GM23338 (cell line): ENCODE results near the gene OS9. TPM values are rescaled to one million over a fixed set of nuclear protein-coding genes. Genes with fewer than 3 reads are reported as not detected.

Source experiments
- CREB1 ChIP-seq: fragments of 250-450 bp; sonication (Bioruptor Pico); IDR thresholded peaks from 2 replicates; pipeline ENCODE4 v1.5.0; 2020; ENCODE audit warnings: low read depth, mild to moderate bottlenecking, moderate library complexity
- ETS1 ChIP-seq: IDR thresholded peaks from 2 replicates; pipeline ENCODE4 v1.6.1; 2016; ENCODE audit warnings: antibody characterized with exemption
- EZH2phosphoT487 ChIP-seq: fragments of 200-600 bp; sonication (generic); IDR thresholded peaks from one replicate; pipeline ENCODE4 v1.8.1; 2018; ENCODE audit warnings: antibody characterized with exemption; ENCODE audit not compliant: unreplicated experiment
- JUNB ChIP-seq: IDR thresholded peaks from one replicate; pipeline ENCODE4 v1.6.1; 2016; ENCODE audit warnings: antibody characterized with exemption; ENCODE audit not compliant: unreplicated experiment
- NANOG ChIP-seq: IDR thresholded peaks from 2 replicates; pipeline ENCODE4 v1.6.1; 2016; ENCODE audit warnings: antibody characterized with exemption, borderline replicate concordance
- REST ChIP-seq: IDR thresholded peaks from one replicate; pipeline ENCODE4 v1.6.1; 2018; ENCODE audit warnings: antibody characterized with exemption; ENCODE audit not compliant: unreplicated experiment
- STAT1 ChIP-seq: IDR thresholded peaks from one replicate; pipeline ENCODE4 v1.6.1; 2016; ENCODE audit warnings: antibody characterized with exemption; ENCODE audit not compliant: unreplicated experiment
- ZNF331 ChIP-seq: fragments of 250-450 bp; sonication (Bioruptor Pico); IDR thresholded peaks from 2 replicates; pipeline ENCODE4 v1.5.0; 2020; ENCODE audit warnings: low read depth, mild to moderate bottlenecking, moderate library complexity
- polyA plus RNA-seq: library from polyadenylated mRNA; unstranded; fragments of >200 nt; fragmentation: Nextera tagmentation; extraction: Ambion mirVana; gene quantifications from 2 replicates; pipeline ENCODE4 v1.2.1, GENCODE V29; 2016
- total RNA-seq: library from RNA; depleted of rRNA; stranded (reverse); fragments of >200 nt; shearing (Covaris generic); gene quantifications from 2 replicates; pipeline ENCODE4 v1.2.3, GENCODE V29; 2014
- TF ChIP-seq, protein P1 (sequence below): fragments of 250-450 bp; sonication (Bioruptor Pico); IDR thresholded peaks from 2 replicates; pipeline ENCODE4 v1.5.0; 2020; ENCODE audit warnings: mild to moderate bottlenecking, moderate library complexity
- TF ChIP-seq, protein P2 (sequence below), 2 experiments: fragments of 200-600 bp in 1 of 2; sonication (generic) in 1 of 2; conservative IDR thresholded peaks; 2 replicates each; pipeline versions ENCODE4 v1.5.1 to v1.6.1; 2016 to 2017; ENCODE audit warnings: antibody characterized with exemption in 2 of 2, low read depth in 2 of 2, mild to moderate bottlenecking in 2 of 2, moderate library complexity in 1 of 2

The OS9 gene
- total and polyA plus RNA-seq, 2 experiments from 2014 or later, result 27.5 to 79.7 TPM

DNA sequence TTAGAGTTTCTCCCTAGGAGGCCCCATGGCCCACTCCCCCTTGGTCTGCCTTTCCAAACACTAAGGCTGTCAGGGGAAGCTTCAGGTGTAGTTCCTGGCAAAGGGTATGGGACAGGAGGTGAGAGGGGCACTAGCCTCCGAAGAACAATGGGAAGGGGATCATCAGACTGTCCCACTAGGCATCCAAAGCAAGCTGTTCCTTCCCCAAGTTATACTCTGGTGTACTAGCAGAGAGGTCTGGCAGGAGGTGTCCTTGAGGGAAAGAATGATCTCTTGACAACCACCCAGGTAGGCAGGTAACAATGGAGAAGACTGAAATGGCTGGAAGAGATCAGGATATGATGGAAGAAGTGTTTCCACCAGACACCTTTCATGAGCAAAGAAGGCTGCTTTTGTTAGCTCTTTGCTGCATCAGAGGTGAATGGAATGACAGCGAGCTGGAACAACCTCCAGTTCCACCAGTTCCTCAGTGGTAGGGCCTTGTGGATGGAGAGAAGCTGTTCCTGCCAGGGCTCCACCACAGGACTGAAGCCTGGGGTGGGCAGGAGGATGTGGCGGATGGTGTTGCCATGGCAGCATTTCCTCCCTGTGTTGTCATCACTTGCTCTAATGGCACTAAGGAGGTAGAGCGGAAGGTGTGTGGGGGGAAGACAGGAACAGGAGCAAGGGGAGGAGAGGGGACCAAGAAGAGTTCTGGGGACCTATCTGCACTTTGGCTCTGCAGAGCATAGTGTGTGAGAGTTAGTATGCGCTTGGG lies 46.9 kb downstream of the OS9 start (continued):
- TF ChIP-seq, protein P1, sequence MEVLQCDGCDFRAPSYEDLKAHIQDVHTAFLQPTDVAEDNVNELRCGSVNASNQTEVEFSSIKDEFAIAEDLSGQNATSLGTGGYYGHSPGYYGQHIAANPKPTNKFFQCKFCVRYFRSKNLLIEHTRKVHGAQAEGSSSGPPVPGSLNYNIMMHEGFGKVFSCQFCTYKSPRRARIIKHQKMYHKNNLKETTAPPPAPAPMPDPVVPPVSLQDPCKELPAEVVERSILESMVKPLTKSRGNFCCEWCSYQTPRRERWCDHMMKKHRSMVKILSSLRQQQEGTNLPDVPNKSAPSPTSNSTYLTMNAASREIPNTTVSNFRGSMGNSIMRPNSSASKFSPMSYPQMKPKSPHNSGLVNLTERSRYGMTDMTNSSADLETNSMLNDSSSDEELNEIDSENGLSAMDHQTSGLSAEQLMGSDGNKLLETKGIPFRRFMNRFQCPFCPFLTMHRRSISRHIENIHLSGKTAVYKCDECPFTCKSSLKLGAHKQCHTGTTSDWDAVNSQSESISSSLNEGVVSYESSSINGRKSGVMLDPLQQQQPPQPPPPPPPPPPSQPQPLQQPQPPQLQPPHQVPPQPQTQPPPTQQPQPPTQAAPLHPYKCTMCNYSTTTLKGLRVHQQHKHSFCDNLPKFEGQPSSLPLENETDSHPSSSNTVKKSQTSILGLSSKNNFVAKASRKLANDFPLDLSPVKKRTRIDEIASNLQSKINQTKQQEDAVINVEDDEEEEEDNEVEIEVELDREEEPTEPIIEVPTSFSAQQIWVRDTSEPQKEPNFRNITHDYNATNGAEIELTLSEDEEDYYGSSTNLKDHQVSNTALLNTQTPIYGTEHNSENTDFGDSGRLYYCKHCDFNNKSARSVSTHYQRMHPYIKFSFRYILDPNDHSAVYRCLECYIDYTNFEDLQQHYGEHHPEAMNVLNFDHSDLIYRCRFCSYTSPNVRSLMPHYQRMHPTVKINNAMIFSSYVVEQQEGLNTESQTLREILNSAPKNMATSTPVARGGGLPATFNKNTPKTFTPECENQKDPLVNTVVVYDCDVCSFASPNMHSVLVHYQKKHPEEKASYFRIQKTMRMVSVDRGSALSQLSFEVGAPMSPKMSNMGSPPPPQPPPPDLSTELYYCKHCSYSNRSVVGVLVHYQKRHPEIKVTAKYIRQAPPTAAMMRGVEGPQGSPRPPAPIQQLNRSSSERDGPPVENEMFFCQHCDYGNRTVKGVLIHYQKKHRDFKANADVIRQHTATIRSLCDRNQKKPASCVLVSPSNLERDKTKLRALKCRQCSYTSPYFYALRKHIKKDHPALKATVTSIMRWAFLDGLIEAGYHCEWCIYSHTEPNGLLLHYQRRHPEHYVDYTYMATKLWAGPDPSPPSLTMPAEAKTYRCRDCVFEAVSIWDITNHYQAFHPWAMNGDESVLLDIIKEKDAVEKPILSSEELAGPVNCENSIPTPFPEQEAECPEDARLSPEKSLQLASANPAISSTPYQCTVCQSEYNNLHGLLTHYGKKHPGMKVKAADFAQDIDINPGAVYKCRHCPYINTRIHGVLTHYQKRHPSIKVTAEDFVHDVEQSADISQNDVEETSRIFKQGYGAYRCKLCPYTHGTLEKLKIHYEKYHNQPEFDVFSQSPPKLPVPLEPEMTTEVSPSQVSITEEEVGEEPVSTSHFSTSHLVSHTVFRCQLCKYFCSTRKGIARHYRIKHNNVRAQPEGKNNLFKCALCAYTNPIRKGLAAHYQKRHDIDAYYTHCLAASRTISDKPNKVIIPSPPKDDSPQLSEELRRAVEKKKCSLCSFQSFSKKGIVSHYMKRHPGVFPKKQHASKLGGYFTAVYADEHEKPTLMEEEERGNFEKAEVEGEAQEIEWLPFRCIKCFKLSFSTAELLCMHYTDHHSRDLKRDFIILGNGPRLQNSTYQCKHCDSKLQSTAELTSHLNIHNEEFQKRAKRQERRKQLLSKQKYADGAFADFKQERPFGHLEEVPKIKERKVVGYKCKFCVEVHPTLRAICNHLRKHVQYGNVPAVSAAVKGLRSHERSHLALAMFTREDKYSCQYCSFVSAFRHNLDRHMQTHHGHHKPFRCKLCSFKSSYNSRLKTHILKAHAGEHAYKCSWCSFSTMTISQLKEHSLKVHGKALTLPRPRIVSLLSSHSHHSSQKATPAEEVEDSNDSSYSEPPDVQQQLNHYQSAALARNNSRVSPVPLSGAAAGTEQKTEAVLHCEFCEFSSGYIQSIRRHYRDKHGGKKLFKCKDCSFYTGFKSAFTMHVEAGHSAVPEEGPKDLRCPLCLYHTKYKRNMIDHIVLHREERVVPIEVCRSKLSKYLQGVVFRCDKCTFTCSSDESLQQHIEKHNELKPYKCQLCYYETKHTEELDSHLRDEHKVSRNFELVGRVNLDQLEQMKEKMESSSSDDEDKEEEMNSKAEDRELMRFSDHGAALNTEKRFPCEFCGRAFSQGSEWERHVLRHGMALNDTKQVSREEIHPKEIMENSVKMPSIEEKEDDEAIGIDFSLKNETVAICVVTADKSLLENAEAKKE (CRISPR knock-in tag), result no peak
- TF ChIP-seq REST (no peak), STAT1 (no peak), JUNB (no peak), EZH2phosphoT487 (no peak), NANOG (no peak), ZNF331 (CRISPR knock-in tag) (no peak), CREB1 (CRISPR knock-in tag) (no peak), ETS1 (no peak)
- TF ChIP-seq, protein P2, sequence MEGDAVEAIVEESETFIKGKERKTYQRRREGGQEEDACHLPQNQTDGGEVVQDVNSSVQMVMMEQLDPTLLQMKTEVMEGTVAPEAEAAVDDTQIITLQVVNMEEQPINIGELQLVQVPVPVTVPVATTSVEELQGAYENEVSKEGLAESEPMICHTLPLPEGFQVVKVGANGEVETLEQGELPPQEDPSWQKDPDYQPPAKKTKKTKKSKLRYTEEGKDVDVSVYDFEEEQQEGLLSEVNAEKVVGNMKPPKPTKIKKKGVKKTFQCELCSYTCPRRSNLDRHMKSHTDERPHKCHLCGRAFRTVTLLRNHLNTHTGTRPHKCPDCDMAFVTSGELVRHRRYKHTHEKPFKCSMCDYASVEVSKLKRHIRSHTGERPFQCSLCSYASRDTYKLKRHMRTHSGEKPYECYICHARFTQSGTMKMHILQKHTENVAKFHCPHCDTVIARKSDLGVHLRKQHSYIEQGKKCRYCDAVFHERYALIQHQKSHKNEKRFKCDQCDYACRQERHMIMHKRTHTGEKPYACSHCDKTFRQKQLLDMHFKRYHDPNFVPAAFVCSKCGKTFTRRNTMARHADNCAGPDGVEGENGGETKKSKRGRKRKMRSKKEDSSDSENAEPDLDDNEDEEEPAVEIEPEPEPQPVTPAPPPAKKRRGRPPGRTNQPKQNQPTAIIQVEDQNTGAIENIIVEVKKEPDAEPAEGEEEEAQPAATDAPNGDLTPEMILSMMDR (conservative IDR thresholded peaks at IDR 0.05; ENCODE audit: low read depth in 2 of 2), result no peak
